ENCODE data around the gene POU2F1. TPM values are rescaled to one million over a fixed set of nuclear protein-coding genes. Genes with fewer than 3 reads are reported as not detected.

POU2F1 gene
- total RNA-seq, 1 experiment from 2014 or later = 28.5 TPM

- Histone ChIP-seq H3K27me3 (ENCODE audit: insufficient read depth, low read depth) (no peaks in the 10 kb centered on the region), H3K36me3 (ENCODE audit: low read depth) (no peaks in the 10 kb centered on the region), H4K20me1 (ENCODE audit: insufficient read depth) (no peaks in the 10 kb centered on the region), H2AFZ (no peak overlapping the region), H3K79me2 (ENCODE audit: low read depth) (no peaks in the 10 kb centered on the region), H3K4me2 (no peak overlapping the region), H3K9me3 (ENCODE audit: insufficient read depth, low read depth) (no peaks in the 10 kb centered on the region), H3K4me1 (replicated peaks; ENCODE audit: insufficient read depth) (no peaks in the 10 kb centered on the region), H3F3A (ENCODE audit: insufficient read depth, low read depth) (0 out of 2 replicates have a peak, but pooled peaks cover 6% of the 10 kb centered on the region), H3K9me2 (ENCODE audit: insufficient read depth) (no peaks in the 10 kb centered on the region), H3K27ac (no peak overlapping the region), H3K4me3 (no peak overlapping the region)
- intact Hi-C loops (cut with micrococcal nuclease; ENCODE audit: unreplicated experiment) = no loop called here
- ChIA-PET CTCF (no interaction called here), POLR2A (ENCODE audit: unreplicated experiment) (no interaction called here)
- no peak for DNase-seq
- TF ChIP-seq CTCF (conservative IDR thresholded peaks at IDR 0.05) = no peak
- no peak for TF ChIP-seq EZH2 (IDR thresholded peaks at IDR 0.05; ENCODE audit: low read depth)
- BruUV-seq (replicated peaks) = no TSS peak
Measured at GRCh38 chr1:167460836-167461235, 240.2 kb downstream of the POU2F1 start.

DNA sequence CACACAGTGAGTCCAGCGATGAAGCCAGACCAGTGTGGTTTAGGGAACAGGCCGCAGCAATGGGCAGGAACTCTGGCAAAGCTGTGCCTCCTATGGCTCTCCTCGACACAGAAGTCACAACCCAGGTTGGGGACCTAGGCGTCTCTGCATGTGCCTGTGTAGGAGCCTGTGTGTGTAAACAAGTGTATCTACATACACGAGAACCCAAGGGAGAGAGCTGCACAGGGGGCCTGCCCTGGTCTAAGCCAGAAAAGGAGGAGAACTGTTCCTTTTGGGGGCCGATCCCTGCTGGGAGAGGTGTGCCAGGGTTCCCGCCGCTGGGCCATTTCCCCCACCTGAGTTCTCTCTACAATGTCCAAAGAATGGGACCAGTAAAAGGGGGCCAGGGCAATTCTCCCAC is 241.7 kb downstream of the POU2F1 start:
- BruUV-seq (replicated peaks) = no TSS peak
- Histone ChIP-seq H3K4me1 (replicated peaks; ENCODE audit: insufficient read depth) (no peaks in the 10 kb centered on the region), H3K79me2 (ENCODE audit: low read depth) (no peaks in the 10 kb centered on the region), H3K9me3 (ENCODE audit: insufficient read depth, low read depth) (no peaks in the 10 kb centered on the region), H4K20me1 (ENCODE audit: insufficient read depth) (no peaks in the 10 kb centered on the region), H3F3A (ENCODE audit: insufficient read depth, low read depth) (no peaks in the 10 kb centered on the region), H3K4me3 (no peak overlapping the region), H3K9me2 (ENCODE audit: insufficient read depth) (no peaks in the 10 kb centered on the region), H3K27ac (no peak overlapping the region), H3K4me2 (no peak overlapping the region), H3K36me3 (ENCODE audit: low read depth) (no peaks in the 10 kb centered on the region), H3K27me3 (ENCODE audit: insufficient read depth, low read depth) (no peaks in the 10 kb centered on the region), H2AFZ (no peak overlapping the region)
- POLR2A ChIA-PET (ENCODE audit: unreplicated experiment) = no interaction called here
- no peak for DNase-seq
- intact Hi-C loops (cut with micrococcal nuclease; ENCODE audit: unreplicated experiment) = no loop called here
- CTCF ChIA-PET = no interaction called here
- TF ChIP-seq EZH2 (IDR thresholded peaks at IDR 0.05; ENCODE audit: low read depth) (no peak), CTCF (conservative IDR thresholded peaks at IDR 0.05) (no peak)

DNA sequence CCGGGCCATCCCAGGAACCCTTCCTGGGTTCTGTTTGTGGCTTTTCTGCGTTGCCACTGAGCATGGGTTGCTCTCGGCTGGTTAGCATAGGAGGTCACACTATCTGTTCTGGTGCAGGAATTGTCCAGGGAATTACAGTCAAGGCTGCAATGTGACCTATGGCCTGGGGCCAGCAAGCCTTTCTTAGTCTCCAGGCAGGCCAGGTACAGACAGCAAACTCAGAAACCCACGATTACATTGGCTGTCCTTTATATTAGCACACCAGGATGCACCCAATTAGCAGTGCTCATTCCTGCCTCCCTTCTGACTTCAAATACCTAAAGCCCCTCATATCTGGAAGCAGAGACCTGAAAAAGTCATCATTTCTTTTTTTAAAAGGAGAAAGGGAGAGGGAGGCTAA is 242.4 kb downstream of the POU2F1 start:
- no peaks in the 10 kb centered on the region for H4K20me1 ChIP-seq (ENCODE audit: insufficient read depth)
- BruUV-seq (replicated peaks) = no TSS peak
- intact Hi-C loops (cut with micrococcal nuclease; ENCODE audit: unreplicated experiment) = no loop called here
- ChIA-PET POLR2A (ENCODE audit: unreplicated experiment) (no interaction called here), CTCF (no interaction called here)
- H3K4me3 ChIP-seq = no peak overlapping the region
- H3K79me2 ChIP-seq (ENCODE audit: low read depth) = no peaks in the 10 kb centered on the region
- H3K4me2 ChIP-seq = no peak overlapping the region
- H3K27ac ChIP-seq = no peak overlapping the region
- TF ChIP-seq EZH2 (IDR thresholded peaks at IDR 0.05; ENCODE audit: low read depth) (no peak), CTCF (conservative IDR thresholded peaks at IDR 0.05) (no peak)
- H2AFZ ChIP-seq = no peak overlapping the region
- H3K9me2 ChIP-seq (ENCODE audit: insufficient read depth) = no peaks in the 10 kb centered on the region
- no peaks in the 10 kb centered on the region for H3K9me3 ChIP-seq (ENCODE audit: insufficient read depth, low read depth)
- H3K27me3 ChIP-seq (ENCODE audit: insufficient read depth, low read depth) = no peaks in the 10 kb centered on the region
- H3F3A ChIP-seq (ENCODE audit: insufficient read depth, low read depth) = no peaks in the 10 kb centered on the region
- no peaks in the 10 kb centered on the region for H3K4me1 ChIP-seq (replicated peaks; ENCODE audit: insufficient read depth)
- no peaks in the 10 kb centered on the region for H3K36me3 ChIP-seq (ENCODE audit: low read depth)
- DNase-seq = no peak
